OCI-LY1 (cell line): ENCODE measurements around the gene GAL3ST2.

Source experiments
- H2AFZ ChIP-seq: fragments of 200-600 bp; sonication (generic), shearing (Covaris generic); 2 replicates; pipeline ENCODE4 v1.6.0; 2014; ENCODE audit warnings: antibody characterized with exemption, mild to moderate bottlenecking, low read length
- H3F3A ChIP-seq: fragments of 200-600 bp; sonication (generic), shearing (Covaris generic); 2 replicates; pipeline ENCODE4 v1.6.0; 2014; ENCODE audit warnings: mild to moderate bottlenecking, antibody characterized with exemption, low read length, moderate library complexity; ENCODE audit not compliant: insufficient read depth
- H3K27ac ChIP-seq: fragments of 200-600 bp; sonication (generic); 2 replicates; pipeline ENCODE4 v1.5.1; 2014; ENCODE audit warnings: low read length, mixed run types, mild to moderate bottlenecking, low read depth; ENCODE audit not compliant: poor library complexity, severe bottlenecking
- H3K27me3 ChIP-seq: fragments of 200-600 bp; sonication (generic); 2 replicates; pipeline ENCODE4 v1.6.0; 2014; ENCODE audit warnings: antibody characterized with exemption, mild to moderate bottlenecking, low read length, moderate library complexity; ENCODE audit not compliant: insufficient read depth
- H3K36me3 ChIP-seq: fragments of 200-600 bp; sonication (generic); 2 replicates; pipeline ENCODE4 v1.6.1; 2014; ENCODE audit warnings: mild to moderate bottlenecking, antibody characterized with exemption, low read length, moderate library complexity, mixed read lengths; ENCODE audit not compliant: insufficient read depth
- H3K4me1 ChIP-seq: fragments of 200-600 bp; sonication (generic); 2 replicates; pipeline ENCODE4 v1.5.1; 2014; ENCODE audit warnings: mild to moderate bottlenecking, low read length, moderate library complexity; ENCODE audit not compliant: insufficient read depth, severe bottlenecking
- H3K4me2 ChIP-seq: fragments of 200-600 bp; sonication (generic), shearing (Covaris generic); 2 replicates; pipeline ENCODE4 v1.6.1; 2014; ENCODE audit warnings: low read length
- H3K4me3 ChIP-seq: fragments of 200-600 bp; sonication (generic); 2 replicates; pipeline ENCODE4 v1.5.1; 2014; ENCODE audit warnings: low read length, low read depth, mild to moderate bottlenecking, mixed read lengths; ENCODE audit not compliant: poor library complexity, severe bottlenecking
- H3K79me2 ChIP-seq: fragments of 200-600 bp; shearing (Covaris generic); 2 replicates; pipeline ENCODE4 v1.6.1; 2016; ENCODE audit warnings: mixed run types, low read length, mixed read lengths; ENCODE audit not compliant: insufficient read depth
- H3K9ac ChIP-seq: fragments of 200-600 bp; sonication (generic), shearing (Covaris generic); 2 replicates; pipeline ENCODE4 v1.6.1; 2014; ENCODE audit warnings: mild to moderate bottlenecking, low read length, mixed read lengths
- H3K9me2 ChIP-seq: fragments of 200-600 bp; sonication (generic), shearing (Covaris generic); 2 replicates; pipeline ENCODE4 v1.6.1; 2014; ENCODE audit warnings: low read depth, mild to moderate bottlenecking, low read length, mixed read lengths
- H3K9me3 ChIP-seq: fragments of 200-600 bp; shearing (Covaris generic); 2 replicates; pipeline ENCODE4 v1.6.1; 2014; ENCODE audit warnings: low read length, mixed read lengths
- H4K20me1 ChIP-seq: fragments of 200-600 bp; sonication (generic), shearing (Covaris generic); 2 replicates; pipeline ENCODE4 v1.6.0; 2016; ENCODE audit warnings: mild to moderate bottlenecking, low read length; ENCODE audit not compliant: insufficient read depth
- CTCF ChIP-seq: fragments of 200-600 bp; sonication (generic), shearing (Covaris generic); IDR thresholded peaks from 2 replicates; pipeline ENCODE4 v1.5.1; 2017; ENCODE audit warnings: mild to moderate bottlenecking, antibody characterized with exemption, low read length, moderate library complexity, mixed read lengths
- EZH2 ChIP-seq: fragments of 200-600 bp; sonication (generic), shearing (Covaris generic); IDR thresholded peaks from 2 replicates; pipeline ENCODE4 v1.8.0; 2017; ENCODE audit warnings: borderline replicate concordance, mixed run types, mild to moderate bottlenecking, antibody characterized with exemption, low read length, moderate library complexity, mixed read lengths

Gene GAL3ST2

GRCh38 chr2:241775223-241776177, 1.1 kb upstream of the GAL3ST2 start:
- Histone ChIP-seq H3F3A (no peaks in the 10 kb centered on the region), H3K27ac (no peak overlapping the region), H4K20me1 (no peaks in the 10 kb centered on the region), H3K27me3 (peaks cover 5% of the 10 kb centered on the region), H3K36me3 (no peaks in the 10 kb centered on the region), H3K4me2 (no peak overlapping the region), H3K9me2 (no peaks in the 10 kb centered on the region), H3K4me3 (no peak overlapping the region), H3K4me1 (peaks cover 6% of the 10 kb centered on the region), H3K9me3 (no peaks in the 10 kb centered on the region), H3K79me2 (no peaks in the 10 kb centered on the region), H3K9ac (no peak overlapping the region), H2AFZ (no peak overlapping the region)
- TF ChIP-seq EZH2 (no peak), CTCF (no peak)

- H4K20me1 ChIP-seq = no peaks in the 10 kb centered on the region
- no peak for TF ChIP-seq CTCF
- no peak for TF ChIP-seq EZH2
- H3K4me3 ChIP-seq = no peak overlapping the region
- H3K9me3 ChIP-seq = peaks cover 10% of the 10 kb centered on the region; the same call in 1 of the 2 replicates
- no peaks in the 10 kb centered on the region for H3F3A ChIP-seq
- H3K27me3 ChIP-seq = no peaks in the 10 kb centered on the region; the same call in none of the 2 replicates
- H3K9ac ChIP-seq = no peak overlapping the region
- no peak overlapping the region for H2AFZ ChIP-seq
- no peaks in the 10 kb centered on the region for H3K79me2 ChIP-seq
- no peak overlapping the region for H3K4me2 ChIP-seq
- no peaks in the 10 kb centered on the region; the same call in 1 of the 2 replicates for H3K36me3 ChIP-seq
- no peaks in the 10 kb centered on the region for H3K9me2 ChIP-seq
- no peaks in the 10 kb centered on the region for H3K4me1 ChIP-seq
- no peak overlapping the region for H3K27ac ChIP-seq
Measured at GRCh38 chr2:241777170-241777685, 606 bp downstream of the GAL3ST2 start.

- TF ChIP-seq EZH2 (no peak), CTCF (no peak)
- H3K36me3 ChIP-seq = no peaks in the 10 kb centered on the region; the same call in 1 of the 2 replicates
- no peak overlapping the region for H3K27ac ChIP-seq
- no peaks in the 10 kb centered on the region for H4K20me1 ChIP-seq
- no peaks in the 10 kb centered on the region; the same call in none of the 2 replicates for H3K27me3 ChIP-seq
- H3K4me1 ChIP-seq = no peaks in the 10 kb centered on the region
- H3K4me3 ChIP-seq = no peak overlapping the region
- no peaks in the 10 kb centered on the region for H3K79me2 ChIP-seq
- H3K9me3 ChIP-seq = peaks cover 10% of the 10 kb centered on the region; the same call in 1 of the 2 replicates
- H3K9ac ChIP-seq = no peak overlapping the region
- H3K4me2 ChIP-seq = no peak overlapping the region
- H3F3A ChIP-seq = no peaks in the 10 kb centered on the region
- H2AFZ ChIP-seq = no peak overlapping the region
- no peaks in the 10 kb centered on the region for H3K9me2 ChIP-seq
Measured at GRCh38 chr2:241777686-241778627, 1.3 kb downstream of the GAL3ST2 start.
